A549 (cell line): ENCODE measurements around the gene CACTIN. TPM values are rescaled to one million over a fixed set of nuclear protein-coding genes. Genes with fewer than 3 reads are reported as not detected.
A peak's percentile ranks its signal among the peaks of the same experiment; 100 is the strongest.

ENCODE experiments used
- ATAC-seq, 2 experiments: fragments of 200-7000 bp in 1 of 2; fragments of >200 bp in 1 of 2; cut with Nextera tagmentation in 1 of 2; cut with Tn5 transposase in 1 of 2; 3 replicates each; pipeline versions ENCODE4 v1.8.0 to v1.9.1; 2018 to 2020; ENCODE audit warnings: mild to moderate bottlenecking in 1 of 2, moderate library complexity in 1 of 2
- CTCF ChIA-PET: fragments of 300-600 bp; sonication (Branson Sonifier 250); formaldehyde crosslinking; extraction: SDS; loops from one replicate; lab custom pipeline; 2021; ENCODE audit warnings: antibody characterized with exemption, inconsistent platforms; lab: Yijun Ruan, JAX
- POLR2A ChIA-PET: fragments of 350-600 bp; formaldehyde crosslinking; extraction: SDS; loops from one replicate; lab custom pipeline; 2021; ENCODE audit warnings: antibody characterized with exemption, inconsistent platforms; lab: Yijun Ruan, JAX
- DNase-seq, 2 experiments: peaks; one replicate each; pipeline versions ENCODE4 v3.0.0 to v3.0.0-alpha.2; 2011 to 2016; ENCODE audit warnings: low read depth in 1 of 2, low spot score in 1 of 2
- FAIRE-seq: peaks from 2 replicates; lab custom pipeline; 2011; peaks lifted over from hg19 to GRCh38; lab: Jason Lieb, UNC
- H3K27ac ChIP-seq, 2 experiments: fragments of >200 bp; sonication (Bioruptor Twin); formaldehyde crosslinking; 3 replicates each; pipeline ENCODE4 v1.5.1; 2016 to 2017
- H3K4me1 ChIP-seq: fragments of >200 bp; sonication (Bioruptor Twin); formaldehyde crosslinking; 3 replicates; pipeline ENCODE4 v1.6.1; 2016
- H3K4me2 ChIP-seq: fragments of >200 bp; sonication (Bioruptor Twin); formaldehyde crosslinking; 3 replicates; pipeline ENCODE4 v1.6.1; 2016
- H3K4me3 ChIP-seq: fragments of >200 bp; sonication (Bioruptor Twin); formaldehyde crosslinking; 3 replicates; pipeline ENCODE4 v1.5.1; 2016
- H3K9me3 ChIP-seq: fragments of >200 bp; sonication (Bioruptor Twin); formaldehyde crosslinking; 3 replicates; pipeline ENCODE4 v1.6.1; 2016
- BHLHE40 ChIP-seq: IDR thresholded peaks from 2 replicates; pipeline ENCODE4 v1.6.1; 2012; ENCODE audit warnings: low read depth, low read length, inconsistent platforms
- CEBPB ChIP-seq, 2 experiments: fragments of >200 bp in 1 of 2; sonication (Bioruptor Twin) in 1 of 2; formaldehyde crosslinking in 1 of 2; IDR thresholded peaks; 2 replicates each; pipeline ENCODE4 v1.6.1; 2012 to 2016
- CHD4 ChIP-seq: fragments of 200-600 bp; sonication (generic); IDR thresholded peaks from 2 replicates; pipeline ENCODE4 v1.6.1; 2016; ENCODE audit warnings: antibody characterized with exemption, mild to moderate bottlenecking, borderline replicate concordance
- E2F6 ChIP-seq: IDR thresholded peaks from 2 replicates; pipeline ENCODE4 v1.6.1; 2012; ENCODE audit warnings: low read depth, borderline replicate concordance
- EHF ChIP-seq: fragments of 250-450 bp; sonication (Bioruptor Pico); IDR thresholded peaks from 2 replicates; pipeline ENCODE4 v1.5.0; 2020; ENCODE audit warnings: mild to moderate bottlenecking
- EHMT2 ChIP-seq: fragments of 200-600 bp; sonication (generic); IDR thresholded peaks from 2 replicates; pipeline ENCODE4 v1.6.1; 2016; ENCODE audit warnings: antibody characterized with exemption, low read depth, mild to moderate bottlenecking, moderate library complexity
- ELK1 ChIP-seq: fragments of 150-350 bp; IDR thresholded peaks from 2 replicates; pipeline ENCODE4 v1.6.1; 2014; ENCODE audit warnings: low read depth, mild to moderate bottlenecking, low read length
- FOSB ChIP-seq: fragments of 250-450 bp; sonication (Bioruptor Pico); IDR thresholded peaks from 2 replicates; pipeline ENCODE4 v1.5.0; 2020; ENCODE audit warnings: mild to moderate bottlenecking, moderate library complexity
- FOSL2 ChIP-seq, 2 experiments: fragments of 450-650 bp in 1 of 2; fragments of >200 bp in 1 of 2; sonication (Bioruptor Twin) in 1 of 2; formaldehyde crosslinking; IDR thresholded peaks; 2 replicates each; pipeline versions ENCODE4 v1.5.0 to v1.6.1; 2016 to 2020; ENCODE audit warnings: mild to moderate bottlenecking in 1 of 2, moderate library complexity in 1 of 2
- HDAC2 ChIP-seq: fragments of 200-600 bp; sonication (generic); IDR thresholded peaks from 2 replicates; pipeline ENCODE4 v1.6.1; 2016
- JUN ChIP-seq, 2 experiments: fragments of >200 bp; sonication (Bioruptor Twin); formaldehyde crosslinking; IDR thresholded peaks; 2 replicates in 1 of 2; 3 replicates in 1 of 2; pipeline ENCODE4 v1.6.1; 2016 to 2017
- MAFK ChIP-seq: fragments of 450-650 bp; IDR thresholded peaks from 2 replicates; pipeline ENCODE4 v1.6.1; 2014; ENCODE audit not compliant: partially characterized antibody
- MYC ChIP-seq: IDR thresholded peaks from 2 replicates; pipeline ENCODE4 v1.6.1; 2012; ENCODE audit warnings: mild to moderate bottlenecking, inconsistent platforms, low read length, improper control_type of control experiment, borderline replicate concordance
- NPAS2 ChIP-seq: fragments of 250-450 bp; sonication (Bioruptor Pico); IDR thresholded peaks from 2 replicates; pipeline ENCODE4 v1.8.0; 2022; ENCODE audit warnings: mild to moderate bottlenecking, moderate library complexity, borderline replicate concordance
- POLR2A ChIP-seq: IDR thresholded peaks from 2 replicates; pipeline ENCODE4 v1.6.1; 2012; ENCODE audit warnings: mild to moderate bottlenecking, low read length
- RARB ChIP-seq: fragments of 250-450 bp; sonication (Bioruptor Pico); IDR thresholded peaks from 2 replicates; pipeline ENCODE4 v1.8.0; 2021; ENCODE audit warnings: mild to moderate bottlenecking, moderate library complexity
- RFX5 ChIP-seq: fragments of 450-650 bp; IDR thresholded peaks from 2 replicates; pipeline ENCODE4 v1.7.1; 2014; ENCODE audit warnings: antibody characterized with exemption, mild to moderate bottlenecking, moderate library complexity
- SREBF2 ChIP-seq: fragments of 450-650 bp; IDR thresholded peaks from 2 replicates; pipeline ENCODE4 v1.6.1; 2014; ENCODE audit warnings: mild to moderate bottlenecking, moderate library complexity
- TFCP2L1 ChIP-seq: fragments of 250-450 bp; sonication (Bioruptor Pico); IDR thresholded peaks from 2 replicates; pipeline ENCODE4 v1.5.0; 2021; ENCODE audit warnings: mild to moderate bottlenecking
- TP53 ChIP-seq: fragments of 250-450 bp; sonication (Bioruptor Pico); IDR thresholded peaks from 2 replicates; pipeline ENCODE4 v1.5.0; 2021; ENCODE audit warnings: mild to moderate bottlenecking, moderate library complexity
- ZC3H11A ChIP-seq: fragments of 450-650 bp; IDR thresholded peaks from 2 replicates; pipeline ENCODE4 v1.6.1; 2014; ENCODE audit warnings: antibody characterized with exemption, mild to moderate bottlenecking
- ZNF302 ChIP-seq: fragments of 250-450 bp; sonication (Bioruptor Pico); IDR thresholded peaks from 2 replicates; pipeline ENCODE4 v1.9.0; 2021; ENCODE audit warnings: inconsistent platforms, mild to moderate bottlenecking, moderate library complexity
- WGBS: methylation state at CpG from one replicate; pipeline ENCODE4 v1.1.6; 2017; ENCODE audit errors: missing lambda C conversion rate; 5-methylcytosine and 5-hydroxymethylcytosine counted together
- polyA plus RNA-seq, 4 experiments: library from polyadenylated mRNA; depleted of rRNA in 3 of 4; stranded (reverse); fragments of >200 nt; fragmentation: RNase III in 1 of 4; extraction: RNeasy Plus Mini Kit Qiagen cat#74134 plus additional on column Dnase treatment in 1 of 4; gene quantifications; 2 replicates in 3 of 4; 3 replicates in 1 of 4; pipeline ENCODE4 v1.2.3, GENCODE V29; 2011 to 2017
- TF ChIP-seq, protein P1 (sequence below): fragments of 250-450 bp; sonication (Bioruptor Pico); IDR thresholded peaks from 2 replicates; pipeline ENCODE4 v1.5.0; 2020; ENCODE audit warnings: low read depth, mild to moderate bottlenecking, moderate library complexity
- TF ChIP-seq, protein P2 (sequence below): fragments of >200 bp; sonication (Bioruptor Twin); formaldehyde crosslinking; IDR thresholded peaks from 3 replicates; pipeline ENCODE4 v1.5.1; 2016

CACTIN gene
- polyA plus RNA-seq, 2 of the 4 experiments (the other 2 are of a cell fraction), result 8.3 to 14.9 TPM

DNA sequence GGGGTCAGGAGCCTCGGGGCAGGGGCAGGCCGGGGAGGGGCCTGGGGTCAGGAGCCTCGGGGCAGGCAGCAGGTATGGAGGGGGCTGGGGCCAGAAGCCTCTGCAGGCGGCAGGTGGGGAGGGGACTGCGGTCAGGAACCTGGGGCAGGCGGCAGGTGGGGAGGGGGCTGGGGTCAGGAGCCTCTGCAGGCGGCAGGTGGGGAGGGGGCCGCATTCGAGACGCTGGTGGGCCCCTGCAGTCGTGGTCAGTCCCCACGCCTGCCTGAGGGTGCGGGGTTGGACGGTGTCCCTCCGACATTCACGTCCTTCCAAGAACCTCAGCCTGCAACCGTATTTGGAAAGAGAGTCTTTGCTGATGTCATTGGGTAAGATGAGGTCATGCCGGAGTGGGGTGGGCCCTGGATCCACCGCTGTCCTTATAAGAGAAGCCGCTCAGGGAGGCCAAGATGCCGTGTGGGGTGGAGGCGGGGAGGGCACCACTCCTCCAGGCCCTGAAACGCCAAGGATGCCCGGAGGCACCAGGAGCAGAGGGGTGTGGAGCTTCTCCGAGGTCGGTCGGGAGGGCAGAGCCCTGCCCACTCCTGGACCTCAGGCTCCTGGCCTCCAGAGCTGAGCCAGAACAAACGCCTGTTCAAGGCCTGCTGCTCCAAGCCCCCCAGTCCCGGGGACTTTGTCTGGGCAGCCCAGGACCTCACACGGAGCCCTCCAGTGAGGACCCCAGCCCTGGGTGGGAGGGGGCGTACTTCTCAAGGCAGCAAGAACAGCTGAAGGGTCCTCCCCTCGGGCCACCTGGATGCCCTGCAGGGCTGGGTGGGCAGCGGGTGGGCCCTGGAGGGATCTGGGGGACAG is 43.6 kb upstream of the CACTIN start:
- H3K27ac ChIP-seq, result peak overlapping the region; percentile 44 to 75; a peak in 5 of 6 replicates
- H3K4me2 ChIP-seq, result peak overlapping the region; percentile 33
- H3K4me1 ChIP-seq, result peaks cover 19% of the 10 kb centered on the region
- DNase-seq (peak in 1 of 2 experiments; percentile 77), FAIRE-seq (no peak), ATAC-seq (peak; percentile 26 to 66; a peak in 4 of 6 replicates)
- ChIA-PET POLR2A (no interaction called here), CTCF (interaction anchor here (0.6 to 0.8 kb wide), 2 partner anchors 20 to 35 kb away, joined by 3 to 4 read pairs; no protein-coding TSS in a partner anchor)
- H3K4me3 ChIP-seq, result no peak overlapping the region
- no peaks in the 10 kb centered on the region for H3K9me3 ChIP-seq
- no peak for TF ChIP-seq BHLHE40
- no peak for TF ChIP-seq JUN (IDR thresholded peaks at IDR 0.05)
- no peak for TF ChIP-seq MYC
- TF ChIP-seq TP53 (CRISPR knock-in tag), result no peak
- no peak for TF ChIP-seq FOSB
- no peak for TF ChIP-seq SREBF2
- TF ChIP-seq FOSL2 (IDR thresholded peaks at IDR 0.05), result no peak
- TF ChIP-seq FOSL2 (CRISPR knock-in tag; IDR thresholded peaks at IDR 0.05), result no peak
- no peak for TF ChIP-seq E2F6
- no peak for TF ChIP-seq EHF (CRISPR knock-in tag)
- no peak for TF ChIP-seq RFX5
- TF ChIP-seq, protein P1, sequence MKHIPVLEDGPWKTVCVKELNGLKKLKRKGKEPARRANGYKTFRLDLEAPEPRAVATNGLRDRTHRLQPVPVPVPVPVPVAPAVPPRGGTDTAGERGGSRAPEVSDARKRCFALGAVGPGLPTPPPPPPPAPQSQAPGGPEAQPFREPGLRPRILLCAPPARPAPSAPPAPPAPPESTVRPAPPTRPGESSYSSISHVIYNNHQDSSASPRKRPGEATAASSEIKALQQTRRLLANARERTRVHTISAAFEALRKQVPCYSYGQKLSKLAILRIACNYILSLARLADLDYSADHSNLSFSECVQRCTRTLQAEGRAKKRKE (CRISPR knock-in tag), result no peak
- no peak for TF ChIP-seq ZC3H11A
- TF ChIP-seq CHD4, result no peak
- no peak for TF ChIP-seq ELK1
- 57% methylated on average over 8 of the region's 33 CpGs for WGBS

DNA sequence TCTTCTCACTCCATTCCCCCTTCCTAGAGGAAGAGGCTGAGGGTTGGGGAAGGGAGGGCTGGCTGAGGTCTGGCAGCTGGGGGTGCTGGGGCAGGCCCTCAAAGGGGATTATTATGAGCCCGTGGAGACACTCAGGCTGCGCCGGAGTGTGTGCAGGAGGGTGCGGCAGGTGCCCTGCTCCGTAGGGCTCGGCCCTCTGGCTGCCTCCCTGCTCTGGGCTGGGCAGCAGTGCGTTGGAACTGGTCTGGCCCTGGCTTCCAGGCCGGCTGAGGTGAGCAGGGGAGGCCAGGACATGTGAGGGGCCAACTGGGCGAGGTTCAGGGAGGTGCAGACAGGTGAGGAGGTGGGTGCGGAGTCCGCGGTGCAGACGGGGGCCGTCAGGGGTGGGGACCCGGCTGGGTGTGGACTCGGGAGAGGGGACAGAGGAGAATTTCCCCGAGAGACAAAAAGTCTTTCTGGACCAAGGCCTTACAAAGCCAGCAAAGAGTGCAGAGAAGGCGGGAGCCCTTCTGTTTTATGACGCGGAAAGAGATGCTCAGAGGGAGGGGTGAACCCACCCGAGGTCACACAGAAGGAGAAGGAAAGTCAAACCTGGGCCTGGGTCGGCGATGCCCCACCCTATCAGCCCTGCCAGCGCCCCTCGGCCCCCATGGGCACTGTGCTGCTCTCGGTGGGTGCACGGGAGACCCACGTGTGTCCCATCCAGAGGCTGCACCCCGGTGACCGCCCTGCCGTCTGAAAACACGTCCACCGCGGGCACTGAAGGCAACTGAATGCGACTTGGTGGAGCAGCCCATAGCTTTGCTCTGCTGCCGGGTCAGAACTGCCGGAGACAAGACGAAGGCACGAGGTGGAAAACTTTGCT is 42.7 kb upstream of the CACTIN start:
- POLR2A ChIA-PET, result no interaction called here
- DNase-seq (no peak), ATAC-seq (no peak), FAIRE-seq (no peak)
- Histone ChIP-seq H3K4me3 (no peak overlapping the region), H3K9me3 (no peaks in the 10 kb centered on the region), H3K27ac (peak overlapping the region in 1 of 2 experiments; percentile 75; a peak in 2 of 6 replicates), H3K4me2 (no peak overlapping the region), H3K4me1 (peaks cover 19% of the 10 kb centered on the region)
- WGBS, result 87% methylated on average over 23 of the region's 39 CpGs
- no peak for TF ChIP-seq ZNF302
- CTCF ChIA-PET, result interaction anchor here (0.6 kb wide), 1 partner anchor 19 kb away, joined by 4 read pairs; no protein-coding TSS in a partner anchor

DNA sequence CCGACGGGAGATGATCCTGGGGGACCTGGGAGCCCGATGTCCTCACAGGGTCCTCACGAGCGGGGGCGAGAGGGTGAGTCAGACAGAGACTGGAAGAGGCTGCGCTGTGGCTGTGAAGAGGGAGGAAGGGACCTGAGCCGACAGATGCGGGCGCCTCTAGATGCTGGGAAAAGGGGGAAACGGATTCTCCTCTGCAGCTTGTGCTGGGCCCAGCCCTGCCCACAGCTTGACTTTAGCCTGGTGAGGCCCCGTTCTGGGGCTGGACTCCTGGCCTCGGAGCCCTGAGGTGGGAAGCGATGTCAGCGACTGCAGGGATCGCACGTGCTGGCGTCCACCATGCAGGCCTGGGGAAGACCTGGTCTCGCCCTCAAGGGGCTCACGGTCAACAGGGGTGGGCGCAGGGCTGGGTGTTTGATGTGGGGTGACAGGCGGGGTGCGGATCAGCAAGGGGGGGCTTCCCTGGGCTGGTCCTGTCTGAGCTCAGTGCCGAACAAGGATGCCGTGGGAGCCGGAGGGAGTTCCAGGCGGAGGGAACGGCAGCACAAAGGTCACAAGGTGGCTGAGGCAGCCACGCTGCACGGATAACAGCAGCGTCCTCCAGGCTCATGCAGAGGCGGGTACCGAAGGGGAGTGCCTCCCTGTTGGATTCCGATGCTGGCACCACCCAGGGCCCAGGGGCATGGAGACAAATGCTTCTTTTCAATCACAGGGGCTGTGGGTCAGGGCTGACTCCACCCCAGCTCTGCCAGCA is 41.9 kb upstream of the CACTIN start:
- DNase-seq (no peak), FAIRE-seq (no peak), ATAC-seq (no peak)
- 90% methylated on average over 24 of the region's 34 CpGs for WGBS
- H3K4me2 ChIP-seq, result no peak overlapping the region
- no peak overlapping the region for H3K4me3 ChIP-seq
- H3K27ac ChIP-seq, result no peak overlapping the region
- POLR2A ChIA-PET, result no interaction called here
- no peaks in the 10 kb centered on the region for H3K9me3 ChIP-seq
- peaks cover 19% of the 10 kb centered on the region for H3K4me1 ChIP-seq
- CTCF ChIA-PET, result interaction anchor here (3.5 kb wide), 1 partner anchor 49 kb away, joined by 30 read pairs; no protein-coding TSS in a partner anchor
- no peak for TF ChIP-seq BHLHE40
- no peak for TF ChIP-seq TFCP2L1 (CRISPR knock-in tag)
- TF ChIP-seq MAFK, result no peak
- no peak for TF ChIP-seq HDAC2
- no peak for TF ChIP-seq CEBPB (IDR thresholded peaks at IDR 0.05)
- TF ChIP-seq E2F6, result no peak
- TF ChIP-seq, protein P2, sequence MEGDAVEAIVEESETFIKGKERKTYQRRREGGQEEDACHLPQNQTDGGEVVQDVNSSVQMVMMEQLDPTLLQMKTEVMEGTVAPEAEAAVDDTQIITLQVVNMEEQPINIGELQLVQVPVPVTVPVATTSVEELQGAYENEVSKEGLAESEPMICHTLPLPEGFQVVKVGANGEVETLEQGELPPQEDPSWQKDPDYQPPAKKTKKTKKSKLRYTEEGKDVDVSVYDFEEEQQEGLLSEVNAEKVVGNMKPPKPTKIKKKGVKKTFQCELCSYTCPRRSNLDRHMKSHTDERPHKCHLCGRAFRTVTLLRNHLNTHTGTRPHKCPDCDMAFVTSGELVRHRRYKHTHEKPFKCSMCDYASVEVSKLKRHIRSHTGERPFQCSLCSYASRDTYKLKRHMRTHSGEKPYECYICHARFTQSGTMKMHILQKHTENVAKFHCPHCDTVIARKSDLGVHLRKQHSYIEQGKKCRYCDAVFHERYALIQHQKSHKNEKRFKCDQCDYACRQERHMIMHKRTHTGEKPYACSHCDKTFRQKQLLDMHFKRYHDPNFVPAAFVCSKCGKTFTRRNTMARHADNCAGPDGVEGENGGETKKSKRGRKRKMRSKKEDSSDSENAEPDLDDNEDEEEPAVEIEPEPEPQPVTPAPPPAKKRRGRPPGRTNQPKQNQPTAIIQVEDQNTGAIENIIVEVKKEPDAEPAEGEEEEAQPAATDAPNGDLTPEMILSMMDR, result no peak
- TF ChIP-seq FOSL2 (IDR thresholded peaks at IDR 0.05), result no peak
- no peak for TF ChIP-seq FOSL2 (CRISPR knock-in tag; IDR thresholded peaks at IDR 0.05)
- no peak for TF ChIP-seq POLR2A
- no peak for TF ChIP-seq FOSB
- TF ChIP-seq NPAS2 (CRISPR knock-in tag), result no peak
- TF ChIP-seq EHMT2, result no peak
- TF ChIP-seq RARB (CRISPR knock-in tag), result no peak
